OCI-LY1 (cell line): ENCODE measurements around the gene NPM1.

Source experiments
- EZH2 ChIP-seq: fragments of 200-600 bp; sonication (generic), shearing (Covaris generic); IDR thresholded peaks from 2 replicates; pipeline ENCODE4 v1.8.0; 2017; ENCODE audit warnings: borderline replicate concordance, mixed run types, mild to moderate bottlenecking, antibody characterized with exemption, low read length, moderate library complexity, mixed read lengths
- TF ChIP-seq, protein P1 (sequence below): fragments of 200-600 bp; sonication (generic), shearing (Covaris generic); IDR thresholded peaks from 2 replicates; pipeline ENCODE4 v1.5.1; 2017; ENCODE audit warnings: mild to moderate bottlenecking, antibody characterized with exemption, low read length, moderate library complexity, mixed read lengths

DNA sequence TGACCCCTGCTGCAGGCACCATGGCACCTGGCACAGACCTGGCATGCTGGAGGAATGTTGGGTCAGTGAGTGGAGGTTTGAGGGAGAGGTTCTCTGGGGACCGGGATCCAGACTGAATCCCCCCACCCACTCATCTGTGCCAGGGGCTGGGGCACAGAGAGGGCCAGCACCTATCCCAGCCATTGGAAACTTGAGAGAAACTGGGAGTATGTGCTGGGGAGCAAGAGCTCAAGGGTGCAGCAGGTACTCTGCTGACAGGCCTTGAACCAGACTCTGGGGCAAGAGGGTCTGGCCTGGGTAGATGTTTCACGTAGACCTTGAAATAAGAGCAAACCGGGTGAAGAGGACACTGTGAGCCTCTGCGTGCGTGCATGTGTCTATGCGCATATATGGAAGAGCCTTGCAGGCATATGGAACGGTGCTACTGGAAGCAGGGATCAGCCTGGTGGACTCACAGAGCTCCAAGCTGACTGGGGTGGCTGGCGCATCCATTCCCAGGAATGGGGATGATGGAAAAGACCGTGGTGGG, 40.6 kb downstream of the NPM1 start:
- TF ChIP-seq EZH2 = no peak
- TF ChIP-seq, protein P1, sequence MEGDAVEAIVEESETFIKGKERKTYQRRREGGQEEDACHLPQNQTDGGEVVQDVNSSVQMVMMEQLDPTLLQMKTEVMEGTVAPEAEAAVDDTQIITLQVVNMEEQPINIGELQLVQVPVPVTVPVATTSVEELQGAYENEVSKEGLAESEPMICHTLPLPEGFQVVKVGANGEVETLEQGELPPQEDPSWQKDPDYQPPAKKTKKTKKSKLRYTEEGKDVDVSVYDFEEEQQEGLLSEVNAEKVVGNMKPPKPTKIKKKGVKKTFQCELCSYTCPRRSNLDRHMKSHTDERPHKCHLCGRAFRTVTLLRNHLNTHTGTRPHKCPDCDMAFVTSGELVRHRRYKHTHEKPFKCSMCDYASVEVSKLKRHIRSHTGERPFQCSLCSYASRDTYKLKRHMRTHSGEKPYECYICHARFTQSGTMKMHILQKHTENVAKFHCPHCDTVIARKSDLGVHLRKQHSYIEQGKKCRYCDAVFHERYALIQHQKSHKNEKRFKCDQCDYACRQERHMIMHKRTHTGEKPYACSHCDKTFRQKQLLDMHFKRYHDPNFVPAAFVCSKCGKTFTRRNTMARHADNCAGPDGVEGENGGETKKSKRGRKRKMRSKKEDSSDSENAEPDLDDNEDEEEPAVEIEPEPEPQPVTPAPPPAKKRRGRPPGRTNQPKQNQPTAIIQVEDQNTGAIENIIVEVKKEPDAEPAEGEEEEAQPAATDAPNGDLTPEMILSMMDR = no peak
